Measurements from ENCODE around the gene CPA2.

GRCh38 chr7:130228840-130229502, 37.7 kb upstream of the CPA2 start:
- TF ChIP-seq, protein P1, sequence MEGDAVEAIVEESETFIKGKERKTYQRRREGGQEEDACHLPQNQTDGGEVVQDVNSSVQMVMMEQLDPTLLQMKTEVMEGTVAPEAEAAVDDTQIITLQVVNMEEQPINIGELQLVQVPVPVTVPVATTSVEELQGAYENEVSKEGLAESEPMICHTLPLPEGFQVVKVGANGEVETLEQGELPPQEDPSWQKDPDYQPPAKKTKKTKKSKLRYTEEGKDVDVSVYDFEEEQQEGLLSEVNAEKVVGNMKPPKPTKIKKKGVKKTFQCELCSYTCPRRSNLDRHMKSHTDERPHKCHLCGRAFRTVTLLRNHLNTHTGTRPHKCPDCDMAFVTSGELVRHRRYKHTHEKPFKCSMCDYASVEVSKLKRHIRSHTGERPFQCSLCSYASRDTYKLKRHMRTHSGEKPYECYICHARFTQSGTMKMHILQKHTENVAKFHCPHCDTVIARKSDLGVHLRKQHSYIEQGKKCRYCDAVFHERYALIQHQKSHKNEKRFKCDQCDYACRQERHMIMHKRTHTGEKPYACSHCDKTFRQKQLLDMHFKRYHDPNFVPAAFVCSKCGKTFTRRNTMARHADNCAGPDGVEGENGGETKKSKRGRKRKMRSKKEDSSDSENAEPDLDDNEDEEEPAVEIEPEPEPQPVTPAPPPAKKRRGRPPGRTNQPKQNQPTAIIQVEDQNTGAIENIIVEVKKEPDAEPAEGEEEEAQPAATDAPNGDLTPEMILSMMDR (IDR thresholded peaks at IDR 0.05): no peak
- no peak for TF ChIP-seq POLR2A (IDR thresholded peaks at IDR 0.05)
